GM18861 (cell line): Measurements from ENCODE around the gene SYNPO2.
"Not testable (repeated sequence)": the region's sequence is repeated elsewhere in the genome, so short reads cannot be mapped to it uniquely, and the experiment has no call there.

Source experiments
- ATAC-seq: cut with Tn5 transposase; IDR thresholded peaks from one replicate; pipeline ENCODE4 v1.9.1; 2021; ENCODE audit not compliant: unreplicated experiment

SYNPO2 gene

DNA sequence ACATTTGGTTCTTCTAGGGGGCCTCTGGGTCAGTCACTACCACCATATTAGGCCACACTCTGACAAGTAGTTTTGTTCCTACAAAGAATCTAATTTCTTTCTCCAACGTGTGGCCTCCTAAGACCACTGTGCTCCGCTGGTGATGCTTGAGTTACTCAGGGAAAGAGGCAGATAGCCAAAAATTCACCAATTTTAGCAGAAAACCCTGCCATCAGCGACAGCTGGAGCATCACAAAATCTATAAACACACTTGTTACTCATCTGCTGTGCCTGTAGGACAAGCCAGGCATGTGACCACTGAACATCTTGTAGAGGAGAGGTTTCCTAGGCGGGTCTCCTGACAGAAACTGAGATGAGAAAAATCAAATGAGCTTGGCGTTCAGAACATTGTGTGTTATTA is 105.4 kb downstream of the SYNPO2 start:
- no peak for ATAC-seq

GRCh38 chr4:118995693-118996391 is 107.2 kb downstream of the SYNPO2 start:
- ATAC-seq, result no peak

DNA sequence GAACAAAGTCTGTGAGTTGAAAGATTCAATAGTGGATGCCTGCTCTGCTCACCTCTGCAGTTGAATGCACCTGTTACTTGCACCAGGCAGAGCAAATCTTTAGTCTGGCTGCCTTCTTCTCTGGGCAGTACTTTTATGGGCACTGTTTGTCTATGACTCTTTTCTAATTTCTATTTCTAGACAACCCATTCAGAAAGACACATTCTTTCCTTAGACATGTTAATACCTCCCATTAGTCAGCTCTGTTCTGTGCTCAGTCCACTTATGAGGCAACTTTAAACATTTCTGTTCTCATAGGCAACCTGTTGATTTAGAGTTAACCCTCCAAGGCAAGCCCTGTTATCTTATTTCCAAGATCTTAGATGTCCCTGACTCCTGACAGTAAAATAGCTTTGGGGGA is 108.9 kb downstream of the SYNPO2 start:
- ATAC-seq, result no peak

DNA sequence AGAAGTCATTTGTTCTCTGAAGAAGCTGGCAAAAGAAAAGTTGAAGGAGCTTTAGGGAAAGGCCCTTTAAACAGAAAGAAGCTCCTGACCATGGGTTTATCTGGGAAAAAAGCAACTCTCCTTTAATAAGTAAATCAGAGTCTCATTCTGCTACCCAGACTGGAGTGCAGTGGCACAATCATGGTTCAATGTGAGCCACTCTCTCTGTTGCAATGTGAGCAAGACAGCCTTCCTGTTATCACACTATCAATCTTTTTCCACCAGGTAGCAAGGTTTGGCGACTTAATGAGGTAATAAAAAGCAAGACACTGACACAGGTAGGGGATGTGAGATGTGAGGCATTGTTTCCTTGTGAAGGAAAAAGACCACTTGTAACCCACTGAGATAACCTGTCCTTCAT is 111.3 kb downstream of the SYNPO2 start:
- no peak for ATAC-seq

GRCh38 chr4:119000400-119000799 is 111.7 kb downstream of the SYNPO2 start:
- ATAC-seq, result no peak

GRCh38 chr4:119002476-119002875 is 113.8 kb downstream of the SYNPO2 start:
- no peak for ATAC-seq

GRCh38 chr4:119003001-119003400 is 114.3 kb downstream of the SYNPO2 start:
- ATAC-seq, result not testable (repeated sequence)

- ATAC-seq, result no peak
Observed at GRCh38 chr4:119005928-119006460, 117.3 kb downstream of the SYNPO2 start.

- no peak for ATAC-seq
Observed at GRCh38 chr4:119008761-119009160, 120.1 kb downstream of the SYNPO2 start.

- ATAC-seq, result not testable (repeated sequence)
Observed at GRCh38 chr4:119010221-119010620, 121.6 kb downstream of the SYNPO2 start.

DNA sequence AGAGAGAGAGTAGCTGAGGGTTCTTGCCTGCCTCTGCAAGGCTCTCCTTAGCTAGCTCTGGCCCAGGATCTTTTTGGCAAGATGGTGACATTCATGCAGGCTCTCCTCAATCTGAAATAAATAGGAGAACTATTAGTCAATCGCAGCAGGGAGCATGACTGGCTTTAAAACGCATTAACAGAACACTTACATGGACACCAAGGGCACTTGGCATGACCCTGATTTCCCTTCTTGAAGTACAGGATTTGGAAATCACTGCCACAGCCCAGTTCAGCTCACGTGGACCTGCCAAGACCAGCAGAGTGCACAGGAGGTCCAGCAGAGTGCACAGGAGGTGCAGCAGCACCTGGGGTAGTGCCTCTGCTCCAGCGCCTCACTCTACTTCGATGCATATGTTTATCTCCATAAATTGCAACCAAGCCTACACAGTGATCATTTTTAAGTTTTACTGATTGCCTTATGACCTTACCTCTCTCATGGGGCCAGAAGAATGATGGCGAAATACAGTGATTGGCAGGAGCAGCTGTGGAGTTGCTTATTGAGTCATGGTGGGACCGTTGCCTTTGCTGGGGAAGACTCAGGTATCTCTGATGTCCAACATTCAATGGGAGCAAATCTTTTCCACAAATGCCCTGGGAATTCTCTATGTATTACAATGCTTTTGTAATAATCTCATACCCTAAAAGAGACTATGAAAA is 122.4 kb downstream of the SYNPO2 start:
- ATAC-seq, result no peak

- no peak for ATAC-seq
Observed at GRCh38 chr4:119011607-119011988, 122.9 kb downstream of the SYNPO2 start.

GRCh38 chr4:119014658-119015057 is 126.0 kb downstream of the SYNPO2 start:
- no peak for ATAC-seq

GRCh38 chr4:119016636-119017035 is 128.0 kb downstream of the SYNPO2 start:
- no peak for ATAC-seq

DNA sequence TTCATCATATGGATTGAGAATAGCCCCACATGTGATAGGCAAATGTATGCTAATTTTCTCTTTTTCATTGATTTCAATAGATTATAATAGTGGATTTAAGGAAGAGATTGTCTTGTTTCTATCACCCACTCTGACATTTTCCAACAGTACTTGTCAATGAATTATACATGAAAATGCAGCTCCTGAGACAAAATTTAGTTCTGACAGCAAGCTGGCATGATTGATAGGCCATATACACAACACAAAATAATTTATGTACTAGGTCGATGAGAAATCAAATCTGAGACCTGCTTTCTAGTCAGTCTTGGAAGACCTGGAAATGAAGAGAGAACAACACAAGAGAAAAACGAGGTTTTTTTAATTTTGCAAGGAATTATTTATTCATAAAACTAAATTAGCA is 129.0 kb downstream of the SYNPO2 start:
- ATAC-seq, result no peak

DNA sequence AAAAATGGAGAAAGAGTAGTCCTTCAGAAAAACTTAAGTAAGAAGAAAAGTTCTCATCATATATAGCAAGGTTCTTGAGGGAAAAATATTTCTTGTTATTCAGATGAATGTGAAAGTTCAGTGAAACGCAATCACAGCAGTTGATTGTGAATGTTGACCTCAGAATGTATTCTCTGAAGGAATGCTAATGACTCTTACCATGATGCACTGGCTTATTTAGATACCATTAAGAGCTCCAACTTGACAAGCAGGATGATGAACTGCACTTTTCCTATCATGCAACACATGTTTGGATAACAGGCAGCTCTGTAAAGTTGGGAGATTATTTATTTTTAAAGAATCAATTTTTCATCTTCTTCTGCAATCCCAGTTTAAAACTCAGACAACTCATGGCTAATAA is 131.5 kb downstream of the SYNPO2 start:
- no peak for ATAC-seq

GRCh38 chr4:119022520-119022919 is 133.9 kb downstream of the SYNPO2 start:
- not testable (repeated sequence) for ATAC-seq

DNA sequence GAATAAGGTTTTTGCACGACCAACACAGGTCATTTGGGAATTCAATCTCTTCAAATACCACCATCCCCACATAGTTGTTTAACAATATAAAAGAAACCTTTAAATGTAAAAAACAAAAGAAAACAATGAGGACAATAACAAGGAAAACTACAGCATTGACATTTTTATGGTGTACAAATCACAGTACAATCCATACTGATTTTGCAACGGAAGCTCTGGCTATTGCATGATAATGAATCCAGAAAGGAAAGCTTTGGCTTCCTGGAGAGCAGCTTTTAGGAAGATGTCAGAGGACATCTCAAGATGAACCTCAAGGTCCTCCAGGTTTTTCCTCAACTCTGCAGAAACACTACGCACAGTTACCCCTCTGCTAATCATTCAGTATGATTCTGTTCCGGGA is 135.4 kb downstream of the SYNPO2 start:
- no peak for ATAC-seq

- ATAC-seq, result no peak
Observed at GRCh38 chr4:119025420-119025819, 136.8 kb downstream of the SYNPO2 start.

GRCh38 chr4:119025916-119026661 is 137.4 kb downstream of the SYNPO2 start:
- ATAC-seq, result no peak

DNA sequence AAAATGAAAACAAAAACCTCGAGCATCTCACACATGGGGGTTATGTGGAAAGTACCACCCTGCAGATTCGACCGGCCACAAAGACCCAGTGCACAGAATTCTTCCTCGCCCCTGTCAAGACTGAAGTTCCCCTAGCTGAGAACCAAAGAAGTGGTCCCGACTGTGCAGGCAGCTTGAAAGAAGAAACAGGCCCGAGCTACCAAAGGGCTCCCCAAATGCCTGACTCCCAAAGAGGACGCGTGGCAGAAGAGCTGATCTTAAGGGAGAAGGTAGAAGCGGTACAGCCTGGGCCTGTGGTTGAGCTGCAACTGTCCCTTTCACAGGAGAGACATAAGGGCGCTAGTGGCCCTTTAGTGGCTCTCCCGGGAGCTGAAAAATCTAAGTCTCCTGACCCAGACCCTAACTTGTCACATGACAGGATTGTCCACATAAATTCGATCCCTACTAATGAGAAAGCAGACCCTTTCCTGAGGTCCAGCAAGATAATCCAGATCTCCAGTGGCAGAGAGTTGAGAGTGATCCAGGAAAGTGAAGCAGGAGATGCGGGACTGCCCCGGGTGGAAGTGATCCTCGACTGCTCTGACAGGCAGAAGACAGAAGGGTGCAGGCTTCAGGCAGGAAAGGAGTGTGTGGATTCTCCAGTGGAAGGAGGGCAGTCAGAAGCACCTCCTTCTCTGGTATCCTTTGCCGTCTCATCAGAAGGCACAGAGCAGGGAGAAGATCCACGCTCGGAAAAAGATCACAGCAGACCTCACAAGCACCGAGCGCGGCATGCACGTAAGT is 138.2 kb downstream of the SYNPO2 start:
- no peak for ATAC-seq
